SK-N-SH (cell line): ENCODE measurements around the gene PRKN. TPM values are rescaled to one million over a fixed set of nuclear protein-coding genes. Genes with fewer than 3 reads are reported as not detected.

Source experiments
- CTCF ChIA-PET: fragments of 300-600, 350-600 bp; formaldehyde crosslinking; extraction: SDS; loops from one replicate; lab custom pipeline; 2021; lab: Yijun Ruan, JAX
- POLR2A ChIA-PET: fragments of 350-600 bp; sonication (Branson Sonifier 250); formaldehyde crosslinking; extraction: SDS; loops from one replicate; lab custom pipeline; 2020; ENCODE audit warnings: antibody characterized with exemption, inconsistent platforms; lab: Yijun Ruan, JAX
- DNase-seq: peaks from one replicate; pipeline ENCODE4 v3.0.0; 2012
- H2AFZ ChIP-seq: fragments of 200-600 bp; sonication (generic); 2 replicates; pipeline ENCODE4 v1.8.1; 2016; ENCODE audit warnings: antibody characterized with exemption, mild to moderate bottlenecking, low read depth
- H3F3A ChIP-seq: fragments of 200-600 bp; sonication (generic); replicated peaks from 2 replicates; pipeline ENCODE3; 2016; ENCODE audit warnings: antibody characterized with exemption, mild to moderate bottlenecking; ENCODE audit not compliant: insufficient read depth
- H3K27ac ChIP-seq, 2 experiments: fragments of 200-500 bp in 1 of 2; fragments of 200-600 bp in 1 of 2; sonication (Bioruptor generic) in 1 of 2; sonication (generic), shearing (Covaris generic) in 1 of 2; 2 replicates each; pipeline versions ENCODE4 v1.5.1 to v1.6.1; 2014 to 2016; ENCODE audit warnings: low read depth in 2 of 2, inconsistent platforms in 1 of 2, low read length in 1 of 2, mild to moderate bottlenecking in 1 of 2, mixed read lengths in 1 of 2
- H3K27me3 ChIP-seq: fragments of 200-600 bp; sonication (generic), shearing (Covaris generic); 2 replicates; pipeline ENCODE4 v1.6.1; 2016; ENCODE audit warnings: mixed run types; ENCODE audit not compliant: insufficient read depth
- H3K36me3 ChIP-seq, 2 experiments: fragments of 200-500 bp in 1 of 2; fragments of 200-600 bp in 1 of 2; sonication (Bioruptor generic) in 1 of 2; sonication (generic) in 1 of 2; replicated peaks in 1 of 2; 2 replicates each; pipeline versions ENCODE3 to v1.5.1; 2014 to 2016; ENCODE audit warnings: low read length in 1 of 2, mild to moderate bottlenecking in 1 of 2; ENCODE audit not compliant: insufficient read depth in 2 of 2, control insufficient read depth in 1 of 2
- H3K4me1 ChIP-seq, 2 experiments: fragments of 200-500 bp in 1 of 2; fragments of 200-600 bp in 1 of 2; sonication (Bioruptor generic) in 1 of 2; sonication (generic), shearing (Covaris generic) in 1 of 2; 2 replicates each; pipeline versions ENCODE4 v1.5.1 to v1.6.1; 2014 to 2016; ENCODE audit warnings: low read depth in 1 of 2, low read length in 1 of 2, mixed run types in 1 of 2; ENCODE audit not compliant: insufficient read depth in 2 of 2, control insufficient read depth in 1 of 2
- H3K4me2 ChIP-seq: fragments of 200-600 bp; sonication (generic), shearing (Covaris generic); 2 replicates; pipeline ENCODE4 v1.6.1; 2017; ENCODE audit warnings: mixed run types
- H3K4me3 ChIP-seq, 2 experiments: fragments of 200-500 bp in 1 of 2; fragments of 200-600 bp in 1 of 2; sonication (Bioruptor generic) in 1 of 2; sonication (generic), shearing (Covaris generic) in 1 of 2; 2 replicates each; pipeline versions ENCODE4 v1.5.1 to v1.8.1; 2014 to 2016; ENCODE audit warnings: low read depth in 2 of 2, inconsistent platforms in 1 of 2, low read length in 1 of 2, mild to moderate bottlenecking in 1 of 2, mixed read lengths in 1 of 2, moderate library complexity in 1 of 2
- H3K79me2 ChIP-seq: fragments of 200-600 bp; sonication (generic); 2 replicates; pipeline ENCODE4 v1.8.1; 2017; ENCODE audit warnings: mild to moderate bottlenecking; ENCODE audit not compliant: insufficient read depth
- H3K9ac ChIP-seq: fragments of 200-600 bp; sonication (generic); 2 replicates; pipeline ENCODE4 v1.6.1; 2017; ENCODE audit warnings: mixed run types
- H3K9me2 ChIP-seq: fragments of 200-600 bp; sonication (generic); 2 replicates; pipeline ENCODE4 v1.6.1; 2017; ENCODE audit warnings: mixed run types
- H3K9me3 ChIP-seq: fragments of 200-600 bp; sonication (generic); 2 replicates; pipeline ENCODE4 v1.6.1; 2017; ENCODE audit warnings: mixed run types, mild to moderate bottlenecking, moderate library complexity
- H4K20me1 ChIP-seq: fragments of 200-600 bp; sonication (generic); 2 replicates; pipeline ENCODE4 v1.6.1; 2017; ENCODE audit warnings: mild to moderate bottlenecking, mixed run types; ENCODE audit not compliant: insufficient read depth
- ELF1 ChIP-seq: IDR thresholded peaks from 2 replicates; pipeline ENCODE4 v1.4.0; 2012
- EP300 ChIP-seq, 2 experiments: IDR thresholded peaks; 2 replicates each; pipeline versions ENCODE4 v1.4.0 to v1.6.1; 2012; ENCODE audit warnings: borderline replicate concordance in 1 of 2, low read depth in 1 of 2, low read length in 1 of 2
- EZH2phosphoT487 ChIP-seq: fragments of 200-600 bp; sonication (generic); IDR thresholded peaks from 2 replicates; pipeline ENCODE4 v1.6.1; 2017; ENCODE audit warnings: low read depth, mixed run types, mild to moderate bottlenecking, antibody characterized with exemption, moderate library complexity, borderline replicate concordance
- FOXM1 ChIP-seq: IDR thresholded peaks from 2 replicates; pipeline ENCODE4 v1.4.0; 2012; ENCODE audit warnings: low read depth, mild to moderate bottlenecking
- GABPA ChIP-seq: IDR thresholded peaks from 2 replicates; pipeline ENCODE4 v1.4.0; 2012; ENCODE audit warnings: low read depth, mild to moderate bottlenecking
- GATA2 ChIP-seq: sonication (generic); formaldehyde crosslinking; IDR thresholded peaks from 2 replicates; pipeline ENCODE4 v1.5.0; 2020; ENCODE audit warnings: mild to moderate bottlenecking, missing genetic modification reagents
- IRF3 ChIP-seq: fragments of 150-350 bp; IDR thresholded peaks from 2 replicates; pipeline ENCODE4 v1.6.1; 2016; ENCODE audit warnings: mild to moderate bottlenecking, low read depth, low read length
- MEF2A ChIP-seq: IDR thresholded peaks from 2 replicates; pipeline ENCODE4 v1.4.0; 2012; ENCODE audit warnings: low read depth, borderline replicate concordance
- NRF1 ChIP-seq: IDR thresholded peaks from 2 replicates; pipeline ENCODE4 v1.6.1; 2012; ENCODE audit warnings: low read depth, mild to moderate bottlenecking, low read length
- POLR2AphosphoS5 ChIP-seq: IDR thresholded peaks from 2 replicates; pipeline ENCODE4 v1.6.1; 2012; ENCODE audit warnings: low read depth, low read length
- RAD21 ChIP-seq: IDR thresholded peaks from 2 replicates; pipeline ENCODE4 v1.6.1; 2012; ENCODE audit warnings: mild to moderate bottlenecking, low read length
- RCOR1 ChIP-seq: fragments of 150-350 bp; IDR thresholded peaks from 2 replicates; pipeline ENCODE4 v1.6.1; 2017; ENCODE audit warnings: antibody characterized with exemption, low read length
- SIN3A ChIP-seq: IDR thresholded peaks from 2 replicates; pipeline ENCODE4 v1.6.1; 2012; ENCODE audit warnings: low read depth, mild to moderate bottlenecking, low read length, moderate library complexity, borderline replicate concordance
- SMC3 ChIP-seq: IDR thresholded peaks from 2 replicates; pipeline ENCODE4 v1.6.1; 2012; ENCODE audit warnings: low read depth, low read length, improper control_type of control experiment
- TEAD4 ChIP-seq: IDR thresholded peaks from 2 replicates; pipeline ENCODE4 v1.4.0; 2012; ENCODE audit warnings: mild to moderate bottlenecking, borderline replicate concordance; ENCODE audit not compliant: insufficient read depth
- USF2 ChIP-seq: fragments of 150-350 bp; IDR thresholded peaks from 2 replicates; pipeline ENCODE4 v1.6.1; 2017; ENCODE audit warnings: antibody characterized with exemption, low read length, low read depth, borderline replicate concordance
- YY1 ChIP-seq: IDR thresholded peaks from 2 replicates; pipeline ENCODE4 v1.4.0; 2012; ENCODE audit warnings: low read depth, mild to moderate bottlenecking
- ZBTB33 ChIP-seq: IDR thresholded peaks from 2 replicates; pipeline ENCODE4 v1.4.0; 2012; ENCODE audit warnings: low read depth, borderline replicate concordance
- WGBS: methylation state at CpG from one replicate; pipeline ENCODE4 v1.1.6; 2017; ENCODE audit warnings: low lambda C conversion rate; 5-methylcytosine and 5-hydroxymethylcytosine counted together
- polyA plus RNA-seq, 3 experiments: library from polyadenylated mRNA; depleted of rRNA; stranded (reverse); fragments of >200 nt; gene quantifications; 2 replicates each; pipeline ENCODE4 v1.2.3, GENCODE V29; 2012
- TF ChIP-seq, protein P1 (sequence below): IDR thresholded peaks from 2 replicates; pipeline ENCODE4 v1.6.1; 2012; ENCODE audit warnings: mild to moderate bottlenecking, low read depth, low read length, moderate library complexity
- TF ChIP-seq, protein P2 (sequence below): fragments of 200-600 bp; sonication (generic); IDR thresholded peaks from 2 replicates; pipeline ENCODE4 v1.6.1; 2017; ENCODE audit warnings: antibody characterized with exemption, mild to moderate bottlenecking, moderate library complexity

The PRKN gene
- polyA plus RNA-seq, 1 of the 3 experiments (the other 2 are of a cell fraction), result 0.76 TPM

DNA sequence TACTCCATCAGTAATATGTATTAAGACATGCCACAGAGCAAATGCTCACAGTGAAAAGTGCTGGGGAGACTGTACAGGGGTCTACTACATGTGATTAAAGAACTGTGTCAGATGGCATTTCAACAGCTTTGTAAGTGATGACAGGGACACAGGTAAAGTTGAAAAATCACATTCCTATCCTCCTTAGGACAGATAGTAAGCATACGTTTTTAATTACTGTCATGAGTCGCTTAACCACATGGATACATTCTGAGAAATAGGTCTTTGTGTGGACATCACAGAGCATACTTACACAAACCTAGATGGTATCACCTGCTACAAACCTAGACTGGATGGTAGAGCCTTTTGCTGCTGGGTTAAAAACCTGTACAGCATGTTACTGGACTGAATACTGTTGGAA lies 807.9 kb downstream of the PRKN start:
- CTCF ChIA-PET, result no interaction called here
- H3K27ac ChIP-seq, result no peak overlapping the region
- H3K9ac ChIP-seq, result no peak overlapping the region
- H3K36me3 ChIP-seq, result no peaks in the 10 kb centered on the region
- no peaks in the 10 kb centered on the region for H3F3A ChIP-seq
- no peaks in the 10 kb centered on the region for H3K27me3 ChIP-seq
- no peak overlapping the region for H3K4me3 ChIP-seq
- H3K4me2 ChIP-seq, result no peak overlapping the region
- no peak for DNase-seq
- POLR2A ChIA-PET, result no interaction called here
- no peak overlapping the region for H2AFZ ChIP-seq
- H3K4me1 ChIP-seq, result no peaks in the 10 kb centered on the region
- WGBS, result 37% methylated on average over 2 of the region's 2 CpGs
- H3K79me2 ChIP-seq, result no peaks in the 10 kb centered on the region
- TF ChIP-seq IRF3, result no peak
- TF ChIP-seq SIN3A, result no peak
- TF ChIP-seq ZBTB33, result no peak
- TF ChIP-seq RAD21, result no peak
- no peak for TF ChIP-seq MEF2A
- TF ChIP-seq FOXM1, result no peak
- TF ChIP-seq GABPA, result no peak
- no peak for TF ChIP-seq NRF1
- TF ChIP-seq YY1, result no peak
- TF ChIP-seq EZH2phosphoT487, result no peak
- TF ChIP-seq ELF1, result no peak
- no peak for TF ChIP-seq EP300 (IDR thresholded peaks at IDR 0.05; ENCODE audit: borderline replicate concordance in 1 of 2, low read depth in 1 of 2, low read length in 1 of 2)
- no peak for TF ChIP-seq GATA2 (CRISPR knock-in tag)
- no peak for TF ChIP-seq RCOR1
- no peak for TF ChIP-seq POLR2AphosphoS5
- TF ChIP-seq USF2, result no peak
- TF ChIP-seq, protein P1, sequence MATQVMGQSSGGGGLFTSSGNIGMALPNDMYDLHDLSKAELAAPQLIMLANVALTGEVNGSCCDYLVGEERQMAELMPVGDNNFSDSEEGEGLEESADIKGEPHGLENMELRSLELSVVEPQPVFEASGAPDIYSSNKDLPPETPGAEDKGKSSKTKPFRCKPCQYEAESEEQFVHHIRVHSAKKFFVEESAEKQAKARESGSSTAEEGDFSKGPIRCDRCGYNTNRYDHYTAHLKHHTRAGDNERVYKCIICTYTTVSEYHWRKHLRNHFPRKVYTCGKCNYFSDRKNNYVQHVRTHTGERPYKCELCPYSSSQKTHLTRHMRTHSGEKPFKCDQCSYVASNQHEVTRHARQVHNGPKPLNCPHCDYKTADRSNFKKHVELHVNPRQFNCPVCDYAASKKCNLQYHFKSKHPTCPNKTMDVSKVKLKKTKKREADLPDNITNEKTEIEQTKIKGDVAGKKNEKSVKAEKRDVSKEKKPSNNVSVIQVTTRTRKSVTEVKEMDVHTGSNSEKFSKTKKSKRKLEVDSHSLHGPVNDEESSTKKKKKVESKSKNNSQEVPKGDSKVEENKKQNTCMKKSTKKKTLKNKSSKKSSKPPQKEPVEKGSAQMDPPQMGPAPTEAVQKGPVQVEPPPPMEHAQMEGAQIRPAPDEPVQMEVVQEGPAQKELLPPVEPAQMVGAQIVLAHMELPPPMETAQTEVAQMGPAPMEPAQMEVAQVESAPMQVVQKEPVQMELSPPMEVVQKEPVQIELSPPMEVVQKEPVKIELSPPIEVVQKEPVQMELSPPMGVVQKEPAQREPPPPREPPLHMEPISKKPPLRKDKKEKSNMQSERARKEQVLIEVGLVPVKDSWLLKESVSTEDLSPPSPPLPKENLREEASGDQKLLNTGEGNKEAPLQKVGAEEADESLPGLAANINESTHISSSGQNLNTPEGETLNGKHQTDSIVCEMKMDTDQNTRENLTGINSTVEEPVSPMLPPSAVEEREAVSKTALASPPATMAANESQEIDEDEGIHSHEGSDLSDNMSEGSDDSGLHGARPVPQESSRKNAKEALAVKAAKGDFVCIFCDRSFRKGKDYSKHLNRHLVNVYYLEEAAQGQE, result no peak
- TF ChIP-seq SMC3, result no peak
- no peak for TF ChIP-seq TEAD4
- TF ChIP-seq, protein P2, sequence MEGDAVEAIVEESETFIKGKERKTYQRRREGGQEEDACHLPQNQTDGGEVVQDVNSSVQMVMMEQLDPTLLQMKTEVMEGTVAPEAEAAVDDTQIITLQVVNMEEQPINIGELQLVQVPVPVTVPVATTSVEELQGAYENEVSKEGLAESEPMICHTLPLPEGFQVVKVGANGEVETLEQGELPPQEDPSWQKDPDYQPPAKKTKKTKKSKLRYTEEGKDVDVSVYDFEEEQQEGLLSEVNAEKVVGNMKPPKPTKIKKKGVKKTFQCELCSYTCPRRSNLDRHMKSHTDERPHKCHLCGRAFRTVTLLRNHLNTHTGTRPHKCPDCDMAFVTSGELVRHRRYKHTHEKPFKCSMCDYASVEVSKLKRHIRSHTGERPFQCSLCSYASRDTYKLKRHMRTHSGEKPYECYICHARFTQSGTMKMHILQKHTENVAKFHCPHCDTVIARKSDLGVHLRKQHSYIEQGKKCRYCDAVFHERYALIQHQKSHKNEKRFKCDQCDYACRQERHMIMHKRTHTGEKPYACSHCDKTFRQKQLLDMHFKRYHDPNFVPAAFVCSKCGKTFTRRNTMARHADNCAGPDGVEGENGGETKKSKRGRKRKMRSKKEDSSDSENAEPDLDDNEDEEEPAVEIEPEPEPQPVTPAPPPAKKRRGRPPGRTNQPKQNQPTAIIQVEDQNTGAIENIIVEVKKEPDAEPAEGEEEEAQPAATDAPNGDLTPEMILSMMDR, result no peak
- no peaks in the 10 kb centered on the region for H4K20me1 ChIP-seq
- no peaks in the 10 kb centered on the region for H3K9me3 ChIP-seq
- H3K9me2 ChIP-seq, result no peaks in the 10 kb centered on the region
